Heart left ventricle (tissue), 13 donors: ENCODE measurements around the gene METTL2B.
"Not testable (repeated sequence)": the region's sequence is repeated elsewhere in the genome, so short reads cannot be mapped to it uniquely, and the experiment has no call there.

Source experiments
- CTCF ChIP-seq, 12 donors: fragments of 200-600 bp; sonication (generic) in 4 of 12; IDR thresholded peaks; one replicate each; pipeline versions ENCODE4 v1.5.0 to v1.8.0; 2018 to 2022; ENCODE audit warnings: antibody characterized with exemption in 12 of 12, mild to moderate bottlenecking in 5 of 12
- POLR2A ChIP-seq, 2 donors: fragments of 450-650 bp; IDR thresholded peaks; one replicate each; pipeline ENCODE4 v1.6.1; 2017; ENCODE audit warnings: antibody characterized with exemption in 2 of 2, mild to moderate bottlenecking in 2 of 2, moderate library complexity in 2 of 2
- donor health status: ischemic (EF 13 %, LVEDD 7.1; RV severe dilation, severe dysfunction).
- donor health status: DM: no; HTN: yes; CAD: no.
- donor health status: DM: no; HTN: no; CAD: no.
- donor health status: ischemic (EF 25% LVEDD 6.9; RV normal size, moderate dysfunction).
- donor health status: ischemic (EF 25% LVEDD 5.7; RV mildly dilated, moderate dysfunction).
- donor health status: ischemic (EF 35%, LVEDD 5.7; RV mildly dilated, moderate dysfunction).
- donor health status: nonischemic (EF 11% LVEDD 7.7; RV severe dilation, severe dysfunction).
- donor health status: DM: yes; HTN: yes; CAD: no.
- donor health status: PGD.
- donor health status: ischemic (EF 29% LVEDD 5.4; RV normal size, mild dysfunction).
- donor health status: nonischemic (EF 23%, LVEDD 6.1; RV moderate dilation, normal function).

- not testable (repeated sequence) for TF ChIP-seq CTCF, POLR2A (IDR thresholded peaks at IDR 0.05)
Observed at GRCh38 chr7:128515232-128515631, 38.7 kb downstream of the METTL2B start.
